ENCODE measurements around the gene ACTN4. TPM values are rescaled to one million over a fixed set of nuclear protein-coding genes. Genes with fewer than 3 reads are reported as not detected.

ACTN4 gene
- polyA plus RNA-seq, 2 of the 4 experiments (the other 2 are of a cell fraction), result 605 to 967 TPM

- no peaks in the 10 kb centered on the region for H3K9me3 ChIP-seq
- DNase-seq (ENCODE audit: low read depth in 1 of 2, low spot score in 1 of 2) (no peak), ATAC-seq (no peak), FAIRE-seq (no peak)
- peaks cover 98% of the 10 kb centered on the region for H3K4me1 ChIP-seq
- ChIA-PET POLR2A (interaction anchor here (1.4 kb wide), 1 partner anchor 186 kb away, joined by 4 read pairs; no protein-coding TSS in a partner anchor), CTCF (interaction anchor here (0.7 to 20.1 kb wide), 11 partner anchors 8 to 267 kb away, joined by 3 to 336 read pairs (median 5); partner anchors contain the start of genes MRPS12 and SARS2)
- peak overlapping the region; percentile 77 for H3K4me2 ChIP-seq
- 0 out of 2 replicates have a peak, but pooled peaks have one; percentile 17 for TF ChIP-seq HOXA7 (CRISPR knock-in tag; IDR thresholded peaks at IDR 0.05)
- 0 out of 5 replicates have a peak, but pooled peaks of 1 of the 2 experiments have one; percentile 22 for TF ChIP-seq JUN (IDR thresholded peaks at IDR 0.05)
- no peak for TF ChIP-seq ZC3H11A (IDR thresholded peaks at IDR 0.05)
- H3K4me3 ChIP-seq, result no peak overlapping the region
- peak overlapping the region; percentile 75 to 91; a peak in 4 of 6 replicates for H3K27ac ChIP-seq
- WGBS (ENCODE audit: missing lambda C conversion rate), result 91% methylated on average over 22 of the region's 22 CpGs
Observed at GRCh38 chr19:38663156-38663651, 15.8 kb downstream of the ACTN4 start.

DNA sequence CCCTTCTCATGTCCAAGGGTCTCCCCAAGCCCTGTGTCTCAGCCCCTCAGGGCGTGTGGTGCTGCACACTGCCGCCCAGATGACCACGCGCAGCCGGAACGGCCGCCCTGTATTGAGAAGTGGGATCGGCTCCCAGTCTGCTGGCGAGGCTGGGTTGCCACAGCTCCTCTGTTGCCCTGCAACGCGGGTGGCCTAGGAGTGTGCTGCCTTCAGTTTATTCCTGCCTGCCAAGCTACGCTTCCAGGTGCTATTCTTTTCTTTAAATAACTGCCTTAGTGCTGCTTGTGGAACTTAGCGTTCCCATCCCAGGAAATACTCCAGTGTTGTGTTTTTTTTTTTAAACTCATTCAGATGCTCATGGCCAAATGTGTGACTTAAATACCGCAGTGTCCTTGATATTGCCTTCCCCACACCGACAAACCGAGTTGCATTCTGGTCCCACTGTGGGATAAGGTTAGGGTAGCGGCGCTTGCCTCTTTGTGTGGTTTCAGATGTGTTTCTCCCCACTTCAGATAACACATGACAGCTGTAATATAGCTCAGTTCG is 16.6 kb downstream of the ACTN4 start:
- FAIRE-seq, result no peak
- Histone ChIP-seq H3K27ac (peak overlapping the region; percentile 75 to 91), H3K9me3 (no peaks in the 10 kb centered on the region), H3K4me1 (peaks cover 100% of the 10 kb centered on the region), H3K4me3 (no peak overlapping the region), H3K4me2 (peak overlapping the region; percentile 77)
- DNase-seq (ENCODE audit: low read depth in 1 of 2, low spot score in 1 of 2), result no peak
- WGBS (ENCODE audit: missing lambda C conversion rate), result 85% methylated on average over 19 of the region's 19 CpGs
- ChIA-PET POLR2A (interaction anchor here (1.0 to 1.4 kb wide), 3 partner anchors 19 to 189 kb away, joined by 3 to 5 read pairs (median 4); no protein-coding TSS in a partner anchor), CTCF (interaction anchor here (0.6 to 20.1 kb wide), 10 partner anchors 11 to 149 kb away, joined by 3 to 336 read pairs (median 6); no protein-coding TSS in a partner anchor)
- TF ChIP-seq ZFP36 (IDR thresholded peaks at IDR 0.05; ENCODE audit: borderline replicate concordance, partially characterized antibody), result peak; percentile 1
- TF ChIP-seq, protein P1, sequence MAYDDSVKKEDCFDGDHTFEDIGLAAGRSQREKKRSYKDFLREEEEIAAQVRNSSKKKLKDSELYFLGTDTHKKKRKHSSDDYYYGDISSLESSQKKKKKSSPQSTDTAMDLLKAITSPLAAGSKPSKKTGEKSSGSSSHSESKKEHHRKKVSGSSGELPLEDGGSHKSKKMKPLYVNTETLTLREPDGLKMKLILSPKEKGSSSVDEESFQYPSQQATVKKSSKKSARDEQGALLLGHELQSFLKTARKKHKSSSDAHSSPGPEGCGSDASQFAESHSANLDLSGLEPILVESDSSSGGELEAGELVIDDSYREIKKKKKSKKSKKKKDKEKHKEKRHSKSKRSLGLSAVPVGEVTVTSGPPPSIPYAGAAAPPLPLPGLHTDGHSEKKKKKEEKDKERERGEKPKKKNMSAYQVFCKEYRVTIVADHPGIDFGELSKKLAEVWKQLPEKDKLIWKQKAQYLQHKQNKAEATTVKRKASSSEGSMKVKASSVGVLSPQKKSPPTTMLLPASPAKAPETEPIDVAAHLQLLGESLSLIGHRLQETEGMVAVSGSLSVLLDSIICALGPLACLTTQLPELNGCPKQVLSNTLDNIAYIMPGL (CRISPR knock-in tag; IDR thresholded peaks at IDR 0.05; ENCODE audit: borderline replicate concordance), result no peak
- TF ChIP-seq POLR2AphosphoS2 (conservative IDR thresholded peaks at IDR 0.05; ENCODE audit: low read length), result peak; percentile 59
- TF ChIP-seq HEYL (CRISPR knock-in tag; IDR thresholded peaks at IDR 0.05), result no peak
- TF ChIP-seq JUN (IDR thresholded peaks at IDR 0.05), result peak in 1 of 2 experiments; percentile 12; a peak in 1 of 5 replicates
- ATAC-seq, result no peak

GRCh38 chr19:38664503-38665211 is 17.2 kb downstream of the ACTN4 start:
- peak overlapping the region; percentile 75 to 91 for H3K27ac ChIP-seq
- POLR2A ChIA-PET, result interaction anchor here (1.0 to 1.4 kb wide), 4 partner anchors 19 to 188 kb away, joined by 3 to 5 read pairs (median 4); partner anchors contain the start of gene EIF3K
- TF ChIP-seq HOXA7 (CRISPR knock-in tag; IDR thresholded peaks at IDR 0.05), result 0 out of 2 replicates have a peak, but pooled peaks have one; percentile 22
- TF ChIP-seq POLR2A (IDR thresholded peaks at IDR 0.05; ENCODE audit: low read length), result no peak
- no peak for TF ChIP-seq RARB (CRISPR knock-in tag; IDR thresholded peaks at IDR 0.05)
- no peak for TF ChIP-seq ZSCAN20 (CRISPR knock-in tag; IDR thresholded peaks at IDR 0.05)
- no peak for TF ChIP-seq JUNB (IDR thresholded peaks at IDR 0.05)
- no peak for TF ChIP-seq ESRRA (IDR thresholded peaks at IDR 0.05; ENCODE audit: borderline replicate concordance, low read length)
- TF ChIP-seq, protein P2, sequence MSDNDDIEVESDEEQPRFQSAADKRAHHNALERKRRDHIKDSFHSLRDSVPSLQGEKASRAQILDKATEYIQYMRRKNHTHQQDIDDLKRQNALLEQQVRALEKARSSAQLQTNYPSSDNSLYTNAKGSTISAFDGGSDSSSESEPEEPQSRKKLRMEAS (IDR thresholded peaks at IDR 0.05), result no peak
- TF ChIP-seq CEBPB (IDR thresholded peaks at IDR 0.05), result peak; percentile 21 to 28; a peak in 2 of 4 replicates
- TF ChIP-seq TFCP2L1 (CRISPR knock-in tag; IDR thresholded peaks at IDR 0.05), result 0 out of 2 replicates have a peak, but pooled peaks have one; percentile 69
- 0 out of 2 replicates have a peak, but pooled peaks have one; percentile 17 for TF ChIP-seq HOXB13 (CRISPR knock-in tag; IDR thresholded peaks at IDR 0.05; ENCODE audit: low read depth)
- no peak for TF ChIP-seq HDAC2 (IDR thresholded peaks at IDR 0.05)
- no peak for TF ChIP-seq FOSB (CRISPR knock-in tag; IDR thresholded peaks at IDR 0.05)
- no peak for TF ChIP-seq SREBF2 (IDR thresholded peaks at IDR 0.05)
- no peak for TF ChIP-seq BHLHE40 (IDR thresholded peaks at IDR 0.05; ENCODE audit: low read depth, low read length)
- TF ChIP-seq, protein P3, sequence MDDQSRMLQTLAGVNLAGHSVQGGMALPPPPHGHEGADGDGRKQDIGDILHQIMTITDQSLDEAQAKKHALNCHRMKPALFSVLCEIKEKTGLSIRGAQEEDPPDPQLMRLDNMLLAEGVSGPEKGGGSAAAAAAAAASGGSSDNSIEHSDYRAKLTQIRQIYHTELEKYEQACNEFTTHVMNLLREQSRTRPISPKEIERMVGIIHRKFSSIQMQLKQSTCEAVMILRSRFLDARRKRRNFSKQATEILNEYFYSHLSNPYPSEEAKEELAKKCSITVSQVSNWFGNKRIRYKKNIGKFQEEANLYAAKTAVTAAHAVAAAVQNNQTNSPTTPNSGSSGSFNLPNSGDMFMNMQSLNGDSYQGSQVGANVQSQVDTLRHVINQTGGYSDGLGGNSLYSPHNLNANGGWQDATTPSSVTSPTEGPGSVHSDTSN (IDR thresholded peaks at IDR 0.05), result 0 out of 2 replicates have a peak, but pooled peaks have one; percentile 27
- no peak for TF ChIP-seq FOXS1 (CRISPR knock-in tag; IDR thresholded peaks at IDR 0.05)
- TF ChIP-seq MAFK (IDR thresholded peaks at IDR 0.05; ENCODE audit: partially characterized antibody), result no peak
- no peak for TF ChIP-seq RFX5 (IDR thresholded peaks at IDR 0.05)
- peak in 1 of 2 experiments; percentile 9; a peak in 2 of 5 replicates for TF ChIP-seq JUN (IDR thresholded peaks at IDR 0.05)
- no peak for TF ChIP-seq EHMT2 (IDR thresholded peaks at IDR 0.05; ENCODE audit: low read depth)
- peak; percentile 39; the same call in 1 of the 2 replicates for TF ChIP-seq EHF (CRISPR knock-in tag; IDR thresholded peaks at IDR 0.05)
- TF ChIP-seq POLR2AphosphoS2 (conservative IDR thresholded peaks at IDR 0.05; ENCODE audit: low read length), result peak; percentile 30; the same call in 1 of the 2 replicates
- TF ChIP-seq ATOH8 (CRISPR knock-in tag; IDR thresholded peaks at IDR 0.05; ENCODE audit: low read depth), result 0 out of 2 replicates have a peak, but pooled peaks have one; percentile 17
- TF ChIP-seq PHF8 (IDR thresholded peaks at IDR 0.05; ENCODE audit: borderline replicate concordance, low read depth), result no peak

More at GRCh38 chr19:38664503-38665211, 17.2 kb downstream of the ACTN4 start:
- WGBS (ENCODE audit: missing lambda C conversion rate), result 64% methylated on average over 7 of the region's 7 CpGs
- Histone ChIP-seq H3K4me1 (peaks cover 100% of the 10 kb centered on the region), H3K4me3 (no peak overlapping the region), H3K4me2 (peak overlapping the region; percentile 77), H3K9me3 (no peaks in the 10 kb centered on the region)
- CTCF ChIA-PET, result interaction anchor here (0.6 to 20.1 kb wide), 11 partner anchors 11 to 317 kb away, joined by 3 to 336 read pairs (median 4); no protein-coding TSS in a partner anchor
- peak; percentile 8 to 19; a peak in 4 of 6 replicates for ATAC-seq
- DNase-seq (ENCODE audit: low read depth in 1 of 2, low spot score in 1 of 2), result no peak
- FAIRE-seq, result peak; percentile 81
